A204.1 (cell line): Measurements from ENCODE around the gene RUFY1.
"Not testable (repeated sequence)": the region's sequence is repeated elsewhere in the genome, so short reads cannot be mapped to it uniquely, and the experiment has no call there.

Source experiments
- FAIRE-seq: peaks from 2 replicates; lab custom pipeline; 2012; peaks lifted over from hg19 to GRCh38; lab: Jason Lieb, UNC

Gene RUFY1

DNA sequence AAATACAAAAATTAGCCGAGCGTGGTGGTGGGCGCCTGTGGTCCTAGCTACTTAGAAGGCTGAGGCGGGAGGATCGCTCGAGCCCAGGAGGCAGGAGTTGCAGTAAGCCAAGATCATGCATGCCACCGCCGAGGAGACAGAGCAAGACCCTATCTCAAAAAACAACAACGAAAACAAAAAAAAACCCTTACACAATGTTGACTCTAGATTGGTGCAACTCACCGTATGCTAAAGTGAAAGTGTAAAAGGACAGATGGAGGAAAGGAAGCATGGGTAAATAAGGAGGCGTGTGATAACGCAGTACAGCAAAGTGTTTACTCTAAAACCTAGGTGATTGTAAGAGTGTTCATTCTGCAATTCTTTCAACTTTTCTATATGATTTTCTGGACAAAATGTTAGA lies 15.9 kb upstream of the RUFY1 start:
- FAIRE-seq: no peak

DNA sequence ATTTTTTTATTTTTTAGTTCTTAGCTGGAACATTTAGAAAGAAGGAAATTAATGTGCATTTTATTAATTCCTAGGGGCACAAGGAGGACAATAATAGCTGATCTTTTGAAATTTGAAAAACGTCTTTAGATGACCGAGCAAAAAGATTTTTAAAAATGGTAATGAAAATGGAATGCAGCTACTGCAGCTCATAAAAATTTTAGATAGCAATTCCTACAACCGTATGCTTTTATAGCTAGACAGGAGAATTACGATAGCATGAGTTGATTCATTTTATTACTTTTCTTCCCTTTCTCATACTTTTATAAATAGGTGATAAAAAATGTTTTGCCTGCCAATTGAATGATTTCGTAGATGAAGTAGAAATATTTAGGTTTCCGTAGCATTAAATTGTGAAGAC lies 13.7 kb upstream of the RUFY1 start:
- FAIRE-seq: no peak

DNA sequence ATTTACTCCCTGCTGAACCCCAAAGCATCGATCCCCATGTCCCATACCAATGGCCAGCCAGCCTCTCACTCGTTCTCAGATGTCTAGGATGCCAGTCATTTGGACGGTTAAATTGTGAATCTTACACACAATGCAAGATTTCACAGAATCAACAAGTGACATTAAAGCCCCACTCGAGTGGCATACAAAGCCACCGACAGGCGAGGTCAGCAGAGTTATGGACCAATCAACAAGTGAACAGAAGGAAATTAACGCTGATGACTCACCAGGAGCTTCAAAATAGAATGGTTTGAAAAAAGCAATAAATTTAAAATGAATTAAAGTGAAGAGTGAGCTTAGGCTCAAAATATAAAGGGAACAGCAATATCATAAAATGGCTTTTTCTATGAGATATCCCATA lies 8.2 kb upstream of the RUFY1 start:
- no peak for FAIRE-seq

DNA sequence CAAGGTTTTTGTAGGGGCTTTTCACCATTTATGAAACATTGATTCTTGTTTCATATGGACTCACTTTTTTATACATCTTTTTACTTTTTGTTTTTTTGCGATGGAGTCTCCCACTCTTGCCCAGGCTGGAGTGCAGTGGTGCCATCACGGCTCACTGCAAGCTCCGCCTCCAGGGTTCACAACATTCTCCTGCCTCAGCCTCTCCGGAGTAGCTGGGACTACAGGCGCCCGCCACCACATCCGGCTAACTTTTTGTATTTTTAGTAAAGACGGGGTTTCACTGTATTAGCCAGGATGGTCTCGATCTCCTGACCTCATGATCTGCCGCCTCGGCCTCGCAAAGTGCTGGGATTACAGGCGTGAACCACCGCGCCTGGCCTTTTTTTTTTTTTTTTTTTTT lies 7.1 kb upstream of the RUFY1 start:
- FAIRE-seq: not testable (repeated sequence)

DNA sequence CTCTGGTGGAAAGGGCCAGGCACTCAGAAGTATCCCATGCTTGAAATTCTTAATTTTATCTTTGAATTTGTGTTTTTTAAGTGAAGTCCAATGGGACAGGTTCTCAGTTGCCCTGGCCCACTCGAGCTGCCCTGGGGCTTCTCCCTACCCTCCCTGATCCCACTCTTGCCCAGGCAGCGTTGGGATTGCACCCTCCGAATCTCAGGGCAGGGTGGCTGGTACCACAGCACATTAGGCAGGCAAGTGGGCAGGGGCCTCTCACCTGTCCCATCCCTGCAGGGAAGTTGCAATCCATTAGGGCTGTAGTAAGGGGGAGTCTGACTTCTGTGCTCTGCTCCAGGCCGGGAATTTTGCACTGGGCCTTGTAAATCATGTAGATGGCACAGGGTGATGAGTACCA lies 2.7 kb downstream of the RUFY1 start:
- FAIRE-seq: no peak

DNA sequence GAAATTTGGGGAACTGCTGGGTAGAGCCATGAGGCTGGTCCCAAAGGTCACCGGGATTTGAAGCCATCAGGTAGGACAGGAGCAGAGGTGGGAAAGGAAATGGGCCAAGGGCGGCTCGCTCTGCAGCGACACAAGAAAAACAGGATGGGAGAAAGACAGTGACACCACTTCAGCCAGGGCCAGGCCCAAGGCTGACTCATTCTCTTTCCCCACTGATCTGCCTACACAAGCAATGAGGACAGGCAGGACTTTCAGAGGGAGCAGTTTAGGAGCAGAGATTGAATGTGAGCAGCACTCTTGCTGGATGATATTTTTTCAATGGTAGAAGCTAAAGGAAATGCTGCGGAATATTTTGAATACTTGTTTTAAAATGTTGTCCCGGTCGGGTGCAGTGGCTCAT lies 3.5 kb downstream of the RUFY1 start:
- FAIRE-seq: no peak

DNA sequence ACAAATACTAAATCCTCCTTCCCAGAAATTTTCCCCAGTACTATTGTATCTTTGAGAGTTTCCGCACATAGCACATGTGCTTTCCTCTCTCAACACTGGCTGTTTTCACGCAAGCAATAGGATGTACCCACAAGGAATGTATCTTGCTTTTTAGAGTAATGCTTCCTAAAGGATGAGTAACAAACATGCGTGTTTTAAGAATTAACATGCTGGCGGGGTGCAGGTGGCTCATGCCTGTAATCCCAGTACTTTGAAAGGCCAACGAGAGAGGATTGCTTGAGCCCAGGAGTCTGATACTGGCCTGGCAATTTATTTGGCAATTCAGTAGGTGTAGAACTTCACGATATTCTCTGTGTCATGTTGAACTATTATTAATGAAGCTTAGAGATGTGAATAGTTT lies 4.6 kb downstream of the RUFY1 start:
- FAIRE-seq: no peak

DNA sequence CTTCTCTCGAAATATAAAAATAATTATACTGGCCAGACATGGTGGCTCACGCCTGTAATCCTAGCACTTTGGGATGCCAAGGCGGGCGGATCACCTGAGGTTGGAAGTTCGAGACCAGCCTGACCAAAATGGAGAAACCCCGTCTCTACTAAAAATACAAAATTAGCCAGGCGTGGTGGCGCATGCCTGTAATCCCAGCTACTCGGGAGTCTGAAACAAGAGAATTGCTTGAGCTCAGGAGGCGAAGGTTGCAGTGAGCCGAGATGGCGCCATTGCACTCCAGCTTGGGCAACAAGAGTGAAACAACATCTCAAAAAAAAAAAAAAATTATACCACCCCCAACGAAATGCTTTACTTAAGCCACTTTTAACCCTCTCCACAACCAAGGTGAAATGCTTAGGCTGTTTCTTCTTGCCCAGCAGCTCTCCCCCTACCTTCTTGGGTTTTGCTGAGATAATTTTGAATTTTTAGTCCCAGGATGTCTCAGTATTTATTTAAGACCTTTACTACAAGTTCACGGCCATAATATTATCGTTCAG lies 8.0 kb downstream of the RUFY1 start:
- FAIRE-seq: not testable (repeated sequence)

DNA sequence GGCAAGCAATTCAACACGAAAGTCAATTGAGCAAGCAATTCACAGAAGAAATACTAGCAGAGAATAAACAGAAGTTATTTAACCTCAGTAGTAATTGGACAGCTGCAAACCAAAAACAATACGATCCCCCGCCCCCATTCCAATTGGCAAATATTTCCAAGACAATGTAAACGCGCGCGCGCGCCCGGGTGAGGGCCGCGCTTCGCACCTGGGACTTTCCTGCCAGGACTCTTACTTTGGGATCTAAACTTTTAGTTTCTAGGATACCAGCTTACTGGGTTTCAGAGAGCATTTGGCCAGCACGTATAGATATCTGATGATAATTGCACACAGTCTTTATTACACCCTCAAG lies 8.6 kb downstream of the RUFY1 start:
- FAIRE-seq: no peak

DNA sequence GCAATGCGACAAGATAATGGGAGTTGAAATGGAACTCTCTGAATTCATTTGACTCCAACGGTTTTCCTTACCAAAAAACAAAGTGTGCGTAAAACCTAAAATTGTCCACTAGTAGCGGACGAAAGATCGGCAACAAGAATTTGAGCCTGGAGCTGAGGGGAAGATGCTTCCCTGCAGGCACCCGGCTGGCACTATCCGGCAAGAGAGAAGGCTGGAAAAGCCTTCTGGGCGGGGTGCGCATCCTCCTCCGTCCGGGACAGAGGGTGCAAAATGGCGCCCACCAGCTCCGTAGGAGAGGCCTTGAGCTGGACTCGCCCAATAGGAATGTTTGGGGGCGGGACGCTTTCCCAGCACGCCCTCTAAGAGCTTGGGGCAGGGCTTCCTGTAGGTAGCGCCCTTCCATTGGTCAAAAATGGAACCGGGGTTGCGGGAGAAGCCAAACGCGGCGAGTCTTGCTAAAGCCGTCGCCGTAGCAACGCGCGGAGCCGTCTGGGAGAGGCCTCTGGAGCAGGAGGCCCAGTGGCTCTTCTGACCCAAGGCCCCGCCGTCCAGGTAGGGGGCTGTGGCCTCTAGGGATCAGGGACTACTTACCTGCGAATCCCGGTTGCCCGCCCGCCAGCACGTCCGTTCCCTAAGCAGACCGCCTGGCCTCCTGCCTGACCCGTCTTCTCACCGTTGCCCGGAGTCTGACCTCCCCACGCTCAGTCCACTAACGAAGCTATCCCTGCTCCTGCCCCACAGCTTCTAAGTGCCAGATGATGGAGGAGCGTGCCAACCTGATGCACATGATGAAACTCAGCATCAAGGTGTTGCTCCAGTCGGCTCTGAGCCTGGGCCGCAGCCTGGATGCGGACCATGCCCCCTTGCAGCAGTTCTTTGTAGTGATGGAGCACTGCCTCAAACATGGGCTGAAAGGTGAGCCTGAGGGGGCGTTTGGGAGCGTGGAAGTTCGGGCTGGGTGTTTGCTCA lies 9.2 kb downstream of the RUFY1 start:
- FAIRE-seq: peak; percentile 96

DNA sequence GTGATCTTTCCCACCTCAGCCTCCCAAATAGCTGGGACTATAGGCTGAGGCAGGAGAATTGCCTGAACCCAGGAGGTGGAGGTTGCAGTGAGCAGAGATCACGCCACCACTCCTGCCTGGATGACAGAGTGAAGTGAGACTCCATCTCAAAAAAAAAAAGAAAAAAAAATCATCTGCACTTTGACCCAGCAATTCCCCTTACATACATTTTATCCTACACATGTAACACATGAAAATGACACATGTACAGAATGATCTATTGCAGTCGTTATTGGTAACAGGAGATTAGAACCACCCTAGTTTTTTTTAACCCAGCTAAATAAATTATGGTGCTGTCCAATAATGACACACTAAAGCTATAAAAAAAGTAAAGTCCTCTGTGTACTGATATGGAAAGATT lies 14.2 kb downstream of the RUFY1 start:
- no peak for FAIRE-seq

DNA sequence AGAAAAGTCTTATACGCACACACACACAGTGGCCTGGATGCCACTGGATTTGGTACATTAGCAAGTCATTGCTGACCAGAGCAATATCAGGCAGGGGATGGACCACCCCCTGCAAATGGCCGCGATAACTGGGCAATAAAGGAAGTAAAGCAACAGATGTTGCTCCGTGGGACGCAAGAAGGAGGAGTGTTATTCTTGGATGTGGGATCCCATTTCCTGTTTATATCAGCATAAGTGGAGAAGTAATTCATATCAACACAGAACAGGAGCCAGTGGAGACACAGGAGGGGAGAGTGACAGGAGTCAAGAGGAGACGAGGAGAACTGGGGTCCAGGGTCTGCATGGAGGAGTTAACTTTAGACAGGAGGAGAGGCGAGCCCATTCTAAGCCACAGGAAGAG lies 18.4 kb downstream of the RUFY1 start:
- FAIRE-seq: no peak

DNA sequence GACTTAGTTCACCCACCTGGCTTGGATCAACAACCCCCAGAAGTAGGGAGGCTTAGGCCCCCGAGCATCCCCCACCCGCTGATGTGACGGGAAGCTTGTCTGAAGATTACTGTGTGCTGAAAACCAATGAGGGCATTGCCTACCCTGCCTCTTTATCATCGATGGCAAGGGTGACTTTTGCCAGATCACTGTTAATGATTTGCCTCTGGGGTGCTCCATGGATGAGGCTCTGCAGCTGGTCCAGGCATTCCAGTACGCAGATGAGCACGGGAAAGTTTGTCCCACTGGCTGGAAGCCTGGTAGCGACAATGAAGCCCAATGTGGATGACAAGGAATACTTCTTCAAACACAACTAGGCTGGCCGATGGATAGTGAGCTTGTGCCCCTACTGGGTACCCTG lies 22.0 kb downstream of the RUFY1 start:
- no peak for FAIRE-seq

DNA sequence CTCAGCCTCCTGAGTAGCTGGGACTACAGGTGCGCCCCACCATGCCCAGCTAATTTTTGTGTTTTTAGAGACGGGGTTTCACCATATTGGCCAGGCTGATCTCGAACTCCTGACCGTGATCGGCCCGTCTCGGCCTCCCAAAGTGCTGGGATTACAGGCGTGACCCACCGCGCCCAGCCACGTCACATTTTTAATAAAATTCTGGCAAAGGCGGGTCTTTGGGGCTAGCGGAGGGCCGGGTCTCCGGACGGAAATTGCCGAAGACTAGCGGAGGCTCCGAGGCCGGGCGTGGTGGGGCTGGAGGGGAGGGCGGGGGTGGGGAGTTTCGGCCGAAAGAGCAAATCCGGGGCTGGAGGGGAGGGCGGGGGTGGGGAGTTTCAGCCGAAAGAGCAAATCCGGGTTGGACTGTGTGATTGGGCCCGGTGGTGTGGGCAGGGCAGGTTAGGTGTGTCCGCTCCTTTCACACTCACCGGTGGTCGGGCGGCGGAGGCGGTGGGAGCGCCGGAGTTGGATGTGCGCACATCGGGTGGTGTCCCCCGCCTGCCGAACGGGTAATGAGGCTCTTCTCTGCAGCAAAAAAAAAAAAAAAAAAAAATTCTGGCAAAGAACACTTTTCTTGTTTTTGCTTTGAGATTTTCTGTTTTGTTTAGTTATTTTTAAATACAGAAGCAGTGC lies 27.1 kb downstream of the RUFY1 start:
- no peak for FAIRE-seq

DNA sequence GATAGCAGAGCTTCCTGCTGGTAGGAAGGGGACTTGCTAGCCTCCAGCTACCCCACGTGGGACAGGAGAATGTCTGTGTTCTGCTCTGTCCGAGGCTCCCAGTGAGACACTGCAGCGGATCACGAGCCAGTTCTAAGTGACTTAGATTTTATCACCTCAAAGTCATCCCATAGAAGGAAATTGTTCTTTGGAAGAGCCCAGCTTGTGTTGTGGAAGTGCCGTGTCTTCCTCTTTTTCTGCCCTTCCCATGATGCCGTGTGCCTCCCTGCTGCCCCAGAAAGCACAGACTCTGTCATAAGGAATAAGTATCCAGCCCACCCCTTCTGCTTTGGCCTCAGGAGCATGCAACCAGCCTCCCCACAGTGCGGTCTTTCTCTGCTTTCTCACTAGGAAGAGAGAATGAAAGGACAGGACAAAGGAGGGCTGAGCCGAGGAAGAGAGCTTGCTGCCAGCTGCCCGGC lies 35.6 kb downstream of the RUFY1 start:
- no peak for FAIRE-seq

DNA sequence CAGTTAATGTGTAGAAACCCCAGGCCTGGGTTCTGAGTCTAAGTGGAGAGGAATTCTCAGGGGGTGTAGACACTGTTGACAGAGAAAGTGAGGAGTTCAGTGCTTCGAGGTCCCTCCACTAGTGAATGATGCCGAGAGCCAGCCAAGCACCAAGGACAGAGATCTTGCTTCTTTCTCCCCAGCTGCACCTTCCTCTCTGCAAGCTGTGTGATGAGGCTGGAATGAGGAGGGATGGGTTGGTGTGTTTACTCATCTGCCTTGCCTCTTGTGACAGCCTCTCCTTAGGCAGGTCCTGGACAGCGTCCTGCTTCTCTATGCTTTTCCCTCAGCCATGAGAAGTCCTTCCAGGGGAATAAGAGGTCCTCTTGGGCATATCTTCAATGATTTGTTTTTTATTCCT lies 37.8 kb downstream of the RUFY1 start:
- FAIRE-seq: no peak

DNA sequence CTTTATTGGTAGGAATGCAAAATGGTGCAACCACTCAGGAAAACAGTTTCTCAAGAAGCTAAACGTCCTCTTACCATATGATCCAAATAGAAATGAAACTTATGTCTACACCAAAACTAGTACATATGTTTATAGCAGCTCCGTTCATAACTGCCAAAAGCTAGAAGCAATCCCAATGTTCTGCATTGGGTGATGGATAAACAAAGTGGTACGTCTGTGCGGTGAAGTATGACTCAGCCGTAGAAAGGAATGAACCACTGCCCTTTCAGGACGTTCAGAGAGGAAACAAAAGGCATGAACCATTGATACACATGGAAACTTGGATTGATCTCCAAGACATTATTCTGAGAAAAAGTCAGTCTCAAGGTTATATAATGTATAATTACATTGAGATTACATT lies 45.6 kb downstream of the RUFY1 start:
- FAIRE-seq: no peak

DNA sequence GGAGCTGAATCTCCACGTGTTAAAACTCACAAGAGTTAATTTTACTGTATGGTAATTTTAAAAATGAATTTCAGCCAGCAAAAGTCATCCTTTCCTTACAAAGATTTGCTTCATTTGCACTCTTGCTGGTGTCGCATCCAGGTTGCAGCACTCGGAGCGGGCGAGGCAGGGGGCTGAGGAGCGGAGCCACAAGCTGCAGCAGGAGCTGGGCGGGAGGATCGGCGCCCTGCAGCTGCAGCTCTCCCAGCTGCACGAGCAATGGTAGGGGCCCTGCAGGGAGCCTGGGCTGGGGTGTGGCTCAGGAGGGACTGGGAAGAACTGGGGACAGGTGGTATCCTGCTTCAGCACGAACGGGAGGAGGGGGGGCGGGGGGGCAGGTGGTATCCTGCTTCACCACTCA lies 46.1 kb downstream of the RUFY1 start:
- no peak for FAIRE-seq

DNA sequence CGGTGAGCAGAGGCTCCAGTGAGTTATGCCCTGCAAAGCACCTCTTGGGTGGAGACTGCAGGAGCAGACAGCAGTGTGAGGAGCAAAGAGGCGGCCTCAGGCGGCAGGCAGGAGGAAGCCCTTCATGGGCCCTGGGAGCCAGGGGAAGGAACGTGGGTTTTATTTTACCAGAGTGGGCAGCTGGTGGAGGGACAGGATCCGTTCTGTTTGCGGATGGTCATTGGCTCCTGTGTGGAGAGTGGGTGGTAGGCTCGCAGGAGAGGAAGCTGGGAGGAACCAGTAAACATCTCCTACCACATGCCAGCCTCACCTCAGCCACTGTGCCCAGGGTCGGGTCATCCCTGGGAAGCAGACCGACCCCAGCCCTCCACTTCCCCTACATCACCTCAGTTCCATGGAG lies 48.7 kb downstream of the RUFY1 start:
- no peak for FAIRE-seq

DNA sequence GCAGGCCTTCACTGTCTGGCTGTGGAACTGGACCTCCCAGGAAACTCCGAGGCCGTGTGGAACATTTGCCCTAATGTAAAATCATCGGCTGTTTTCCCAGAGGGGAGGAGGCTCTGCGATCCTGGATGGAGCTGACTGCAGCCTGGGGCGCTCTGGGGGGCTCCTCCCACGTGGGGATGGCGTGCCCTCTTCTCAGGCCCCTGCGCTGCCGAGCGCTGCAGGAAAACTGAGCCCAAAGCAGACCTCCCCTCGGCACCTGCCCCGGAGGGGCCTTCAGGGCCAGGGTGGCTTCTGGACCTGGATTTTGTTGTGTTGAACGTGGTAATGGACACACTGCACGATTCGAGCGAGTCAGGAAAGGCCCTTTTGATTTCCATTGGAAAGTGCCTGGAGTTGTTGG lies 49.2 kb downstream of the RUFY1 start:
- no peak for FAIRE-seq

DNA sequence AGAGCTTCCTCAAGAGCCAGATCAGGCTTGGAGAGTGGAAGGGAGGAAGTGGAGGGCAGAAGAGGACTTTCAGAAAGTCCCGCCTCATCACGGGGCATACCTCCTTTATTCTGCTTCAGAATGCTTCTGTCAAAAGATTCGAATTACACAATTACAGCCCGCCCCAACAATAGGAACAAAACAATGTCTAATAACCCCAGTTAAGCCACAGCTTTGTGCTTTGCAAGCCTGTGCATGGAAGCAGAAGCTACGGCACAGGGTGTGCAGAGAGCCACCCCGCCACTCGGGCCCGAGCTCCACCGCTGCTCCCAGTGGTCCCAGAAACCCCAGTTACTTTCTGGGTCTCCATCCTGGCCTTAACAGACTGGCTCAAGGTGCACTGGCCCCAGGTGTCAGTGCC lies 49.6 kb downstream of the RUFY1 start:
- FAIRE-seq: no peak

DNA sequence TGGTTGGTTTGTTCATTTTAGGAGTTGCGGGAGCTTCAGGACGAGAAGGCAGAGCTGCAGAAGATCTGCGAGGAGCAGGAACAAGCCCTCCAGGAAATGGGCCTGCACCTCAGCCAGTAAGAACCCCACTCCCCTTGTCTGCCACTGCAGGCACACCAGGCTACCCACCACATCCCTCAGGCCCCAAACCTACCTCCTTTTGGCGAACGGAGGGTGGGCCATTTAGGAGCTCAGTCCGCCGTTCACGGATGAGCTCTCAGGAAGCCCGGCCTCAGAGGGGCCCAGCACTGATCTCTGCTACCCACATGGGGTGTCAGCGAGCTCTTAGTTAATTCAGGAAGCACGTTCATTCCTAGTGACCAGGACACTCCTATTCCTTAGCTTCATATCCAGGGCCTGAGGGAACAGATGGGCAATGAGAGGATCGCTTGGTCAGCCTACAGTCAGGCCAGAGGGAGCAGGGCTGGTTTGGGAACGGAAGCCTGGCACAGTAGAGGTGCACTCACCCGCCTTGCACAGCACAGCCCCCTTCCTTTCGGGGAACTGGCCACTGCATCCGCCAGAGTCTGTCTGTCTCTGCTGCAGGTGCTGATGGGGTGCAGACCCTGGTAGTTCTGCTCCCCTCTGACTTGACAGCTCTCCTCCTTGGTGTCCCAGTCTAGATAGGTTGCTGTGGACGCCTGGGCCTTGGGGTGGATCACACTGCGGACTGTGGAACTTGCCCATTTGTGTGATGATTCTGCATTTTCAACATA lies 51.7 kb downstream of the RUFY1 start:
- FAIRE-seq: no peak

DNA sequence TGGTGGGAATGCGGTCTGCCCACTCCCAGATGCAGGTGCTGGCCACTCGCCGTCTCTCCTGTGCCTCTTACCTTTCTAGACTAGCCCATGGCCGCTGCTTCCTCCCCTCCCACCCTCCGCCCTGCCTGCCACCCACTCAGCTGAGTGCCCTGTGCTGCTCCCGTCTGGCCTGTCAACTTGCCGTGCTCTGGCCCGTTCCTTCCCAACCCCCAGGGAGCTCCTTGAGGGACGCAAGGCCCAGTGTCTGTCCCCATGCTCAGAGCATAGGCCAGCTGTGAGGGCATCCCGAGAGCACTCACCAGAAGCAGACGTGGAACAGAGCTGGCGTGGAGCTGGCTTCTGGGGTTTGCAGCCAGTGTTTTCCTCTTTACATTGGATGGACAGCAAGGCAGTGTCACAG lies 53.0 kb downstream of the RUFY1 start:
- no peak for FAIRE-seq
